Effector memory CD8-positive, alpha-beta T cell (primary cell): ENCODE data around the gene C1QL3.
A peak's percentile ranks its signal among the peaks of the same experiment; 100 is the strongest.

Source experiments
- ATAC-seq: fragments of 150-1000 bp; cut with Tn5 transposase; replicated peaks from 2 replicates; pipeline ENCODE4 v1.10.0; 2021; ENCODE audit warnings: mild to moderate bottlenecking, moderate library complexity
- DNase-seq, 3 experiments: peaks; one replicate each; pipeline ENCODE4 v3.0.0; 2021
- H3K27ac Mint-ChIP-seq, 2 donors: one replicate each; pipeline ENCODE4 v1.8.0; 2022; ENCODE audit warnings: mild to moderate bottlenecking in 2 of 2, mixed read lengths in 2 of 2, moderate library complexity in 2 of 2
- H3K27me3 Mint-ChIP-seq, 2 donors: one replicate each; pipeline ENCODE4 v1.8.0; 2022; ENCODE audit warnings: mixed read lengths in 2 of 2
- H3K36me3 Mint-ChIP-seq: one replicate; pipeline ENCODE4 v1.8.0; 2022; ENCODE audit warnings: mild to moderate bottlenecking, moderate library complexity, mixed read lengths; ENCODE audit not compliant: insufficient read depth
- H3K4me1 Mint-ChIP-seq, 2 donors: one replicate each; pipeline ENCODE4 v1.8.0; 2022; ENCODE audit warnings: low read depth in 2 of 2, mixed read lengths in 2 of 2
- H3K4me3 Mint-ChIP-seq, 2 donors: one replicate each; pipeline ENCODE4 v1.8.0; 2022; ENCODE audit warnings: mild to moderate bottlenecking in 2 of 2, mixed read lengths in 2 of 2, moderate library complexity in 2 of 2
- H3K9me3 Mint-ChIP-seq, 2 donors: one replicate each; pipeline ENCODE4 v1.8.0; 2022; ENCODE audit warnings: mixed read lengths in 2 of 2

Gene C1QL3

DNA sequence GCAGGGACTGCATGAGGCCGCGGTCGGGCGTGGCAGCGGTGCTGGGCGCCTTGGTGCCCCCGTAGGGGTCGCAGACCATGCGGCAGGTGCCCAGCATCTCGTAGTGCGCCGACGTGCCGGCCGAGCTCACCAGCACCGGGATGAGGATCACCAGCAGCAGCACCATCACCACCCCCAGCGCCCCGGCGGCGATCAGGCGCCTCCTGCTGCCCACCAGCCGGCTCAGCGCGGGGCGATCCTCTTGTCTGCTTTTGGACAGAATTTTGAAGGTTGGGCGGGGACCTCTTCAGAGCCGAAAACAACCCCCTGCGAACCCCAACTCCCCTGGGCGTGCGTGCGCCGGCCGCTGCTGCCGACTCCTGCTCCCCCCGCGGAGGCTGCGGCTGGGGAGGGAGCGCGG is 779 bp downstream of the C1QL3 start:
- H3K36me3 Mint-ChIP-seq: peaks cover 2% of the 10 kb centered on the region
- no peak for DNase-seq
- H3K4me1 Mint-ChIP-seq: peaks cover 5 to 9% of the 10 kb centered on the region in 2 donors
- H3K27me3 Mint-ChIP-seq: peaks cover 51 to 54% of the 10 kb centered on the region in 2 donors
- peak overlapping the region; percentile 83 to 88 for H3K4me3 Mint-ChIP-seq
- no peak overlapping the region for H3K27ac Mint-ChIP-seq
- peak; percentile 42 for ATAC-seq
- no peaks in the 10 kb centered on the region for H3K9me3 Mint-ChIP-seq

DNA sequence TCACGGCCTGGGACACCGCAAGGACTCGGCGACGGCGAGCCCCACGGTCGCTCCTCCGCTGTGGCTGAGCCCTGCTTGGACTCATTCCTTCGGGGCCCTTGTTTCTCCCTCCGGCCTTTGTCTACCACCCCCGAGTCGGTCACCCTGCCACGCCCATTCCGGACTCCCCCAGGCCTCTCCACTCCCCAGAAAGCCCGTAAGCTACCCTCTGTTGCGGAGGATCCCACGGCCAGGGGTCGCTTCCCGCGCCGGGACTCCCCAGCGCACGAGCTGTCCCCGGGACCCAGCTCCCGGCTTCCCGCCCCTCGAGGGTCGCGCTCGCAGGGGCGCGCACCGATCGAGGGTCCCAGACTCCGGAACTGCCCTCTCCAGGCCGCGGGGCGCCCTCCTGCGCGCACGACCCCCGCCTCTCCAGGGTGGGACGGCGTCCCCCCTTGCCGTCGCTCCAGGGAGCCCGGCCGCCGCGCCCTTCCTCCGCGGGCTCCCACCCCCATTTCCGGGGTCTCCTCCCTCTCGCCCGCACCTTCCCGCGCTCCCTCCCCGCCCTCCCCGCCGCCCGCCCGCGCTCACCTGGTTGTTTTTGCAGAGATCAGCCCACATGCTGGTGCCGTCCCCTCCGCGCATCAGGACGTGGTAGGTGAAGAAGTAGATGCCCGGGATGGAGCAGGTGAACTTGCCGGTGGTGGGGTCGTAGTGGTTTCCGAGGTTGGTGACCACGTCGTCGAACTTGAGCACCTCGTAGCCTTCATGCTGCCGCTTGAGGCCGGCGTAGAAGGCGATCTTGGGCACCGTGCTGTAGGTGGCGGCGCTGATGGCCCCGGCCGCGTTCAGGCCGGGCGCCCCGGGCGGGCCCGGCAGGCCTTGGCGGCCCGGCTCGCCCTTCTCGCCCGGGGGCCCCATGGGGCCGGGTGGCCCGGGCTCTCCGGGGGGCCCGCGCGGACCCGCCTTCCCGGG is 1.5 kb downstream of the C1QL3 start:
- H3K4me1 Mint-ChIP-seq: peaks cover 5 to 9% of the 10 kb centered on the region in 2 donors
- H3K27me3 Mint-ChIP-seq: peaks cover 49 to 51% of the 10 kb centered on the region in 2 donors
- ATAC-seq (peak; percentile 22), DNase-seq (no peak)
- H3K27ac Mint-ChIP-seq: no peak overlapping the region
- no peaks in the 10 kb centered on the region for H3K9me3 Mint-ChIP-seq
- peak overlapping the region; percentile 66 to 74 for H3K4me3 Mint-ChIP-seq
- peaks cover 2% of the 10 kb centered on the region for H3K36me3 Mint-ChIP-seq

DNA sequence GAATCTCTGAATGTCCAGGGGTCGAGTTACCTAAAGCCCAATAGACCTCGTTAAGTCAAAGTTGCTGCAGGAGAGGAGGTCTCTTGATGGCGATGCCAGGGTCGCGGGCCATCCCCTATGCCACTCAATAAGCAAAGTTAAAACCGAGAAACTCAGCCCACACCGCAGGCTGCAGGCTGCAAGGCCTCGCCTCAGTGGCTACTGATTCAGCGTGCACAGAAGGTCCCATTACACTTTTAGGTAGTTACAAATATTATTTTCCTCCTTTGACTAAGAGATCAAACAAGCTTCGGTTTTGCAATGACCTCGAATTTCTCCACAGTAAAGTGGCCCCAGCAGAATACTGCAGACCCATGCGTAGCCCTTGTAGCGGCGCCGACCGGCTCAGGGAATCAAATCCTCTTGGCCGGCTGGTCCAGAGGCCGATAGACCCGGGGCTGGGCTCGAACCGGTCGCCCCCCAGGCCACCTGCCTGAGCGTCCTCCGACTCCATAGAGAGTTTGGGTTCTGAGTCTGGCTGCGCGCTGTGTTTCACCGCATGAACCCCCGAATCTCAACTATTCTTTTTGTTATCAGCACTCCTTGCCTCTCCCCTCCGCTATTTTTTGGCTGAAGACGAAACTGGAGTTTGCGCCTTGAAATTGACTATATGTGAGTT is 2.3 kb downstream of the C1QL3 start:
- no peak overlapping the region for H3K27ac Mint-ChIP-seq
- no peak for ATAC-seq
- peaks cover 5 to 9% of the 10 kb centered on the region in 2 donors for H3K4me1 Mint-ChIP-seq
- DNase-seq: no peak
- peaks cover 42 to 44% of the 10 kb centered on the region in 2 donors for H3K27me3 Mint-ChIP-seq
- H3K4me3 Mint-ChIP-seq: peak overlapping the region; percentile 66 to 74
- H3K9me3 Mint-ChIP-seq: no peaks in the 10 kb centered on the region
- peaks cover 2% of the 10 kb centered on the region for H3K36me3 Mint-ChIP-seq

DNA sequence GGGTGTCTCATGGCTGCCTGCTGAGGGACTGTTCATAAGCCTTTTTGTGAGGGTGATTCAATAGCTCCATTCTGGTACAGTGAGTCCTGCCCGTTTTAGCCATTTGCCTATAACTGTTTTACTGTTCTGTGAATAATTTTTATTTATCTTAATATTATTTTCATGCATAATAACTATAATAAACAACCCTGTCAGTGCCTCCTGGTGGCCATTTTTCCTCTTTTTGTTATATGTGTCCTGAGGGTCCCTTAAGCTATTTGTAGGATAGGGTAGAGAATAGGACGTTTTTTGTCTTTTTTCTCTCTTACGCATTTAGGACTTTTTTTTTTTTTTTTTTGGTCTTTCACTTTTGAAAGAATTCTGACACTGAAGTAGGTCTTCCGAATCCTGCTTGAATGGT is 2.9 kb downstream of the C1QL3 start:
- H3K36me3 Mint-ChIP-seq: peaks cover 2% of the 10 kb centered on the region
- peaks cover 36 to 38% of the 10 kb centered on the region in 2 donors for H3K27me3 Mint-ChIP-seq
- no peak for ATAC-seq
- no peak for DNase-seq
- H3K4me3 Mint-ChIP-seq: peak overlapping the region; percentile 66 to 74
- no peak overlapping the region for H3K27ac Mint-ChIP-seq
- peaks cover 5 to 9% of the 10 kb centered on the region in 2 donors for H3K4me1 Mint-ChIP-seq
- H3K9me3 Mint-ChIP-seq: no peaks in the 10 kb centered on the region

DNA sequence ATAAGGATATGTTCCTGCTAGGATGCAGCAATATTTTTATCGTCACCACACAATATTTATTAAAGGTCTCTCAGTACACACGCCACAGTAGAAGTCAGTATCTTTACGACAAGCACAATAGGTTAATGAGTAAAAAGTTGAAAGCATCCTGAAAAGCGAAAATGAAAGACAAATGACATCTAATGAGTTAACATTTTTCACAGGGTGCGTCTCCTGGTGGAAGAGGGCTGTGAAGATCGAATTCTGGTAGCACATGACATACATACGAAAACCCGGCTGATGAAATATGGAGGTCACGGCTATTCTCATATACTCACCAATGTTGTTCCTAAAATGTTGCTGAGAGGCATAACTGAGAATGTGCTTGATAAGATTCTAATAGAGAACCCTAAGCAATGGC is 10.8 kb downstream of the C1QL3 start:
- Mint-ChIP-seq H3K4me1 (no peaks in the 10 kb centered on the region), H3K36me3 (peaks cover 7% of the 10 kb centered on the region), H3K27ac (no peak overlapping the region), H3K4me3 (no peak overlapping the region), H3K27me3 (no peaks in the 10 kb centered on the region), H3K9me3 (no peaks in the 10 kb centered on the region)
- DNase-seq (no peak), ATAC-seq (no peak)

DNA sequence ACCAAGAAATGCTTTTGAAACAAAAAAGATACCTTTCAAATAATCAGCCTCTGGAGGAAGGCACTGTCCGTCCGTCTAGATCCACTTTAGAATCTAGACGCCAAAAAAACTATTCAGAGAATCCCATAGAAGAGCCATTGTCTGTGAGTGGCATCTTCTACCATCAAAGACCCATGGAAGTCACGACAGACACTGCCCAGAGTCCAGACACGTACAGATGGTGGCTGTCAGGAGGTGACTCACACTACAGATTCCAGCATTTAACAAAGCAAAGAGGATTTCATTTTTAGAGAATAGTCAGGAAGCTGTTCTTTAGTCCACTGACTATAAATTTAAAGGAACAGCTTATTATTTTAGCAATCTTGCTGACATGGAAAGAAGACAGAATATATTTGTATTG is 11.7 kb downstream of the C1QL3 start:
- H3K9me3 Mint-ChIP-seq: no peaks in the 10 kb centered on the region
- no peaks in the 10 kb centered on the region for H3K27me3 Mint-ChIP-seq
- DNase-seq: no peak
- no peak for ATAC-seq
- H3K4me1 Mint-ChIP-seq: no peaks in the 10 kb centered on the region
- H3K27ac Mint-ChIP-seq: no peak overlapping the region
- no peak overlapping the region for H3K4me3 Mint-ChIP-seq
- peaks cover 7% of the 10 kb centered on the region for H3K36me3 Mint-ChIP-seq

DNA sequence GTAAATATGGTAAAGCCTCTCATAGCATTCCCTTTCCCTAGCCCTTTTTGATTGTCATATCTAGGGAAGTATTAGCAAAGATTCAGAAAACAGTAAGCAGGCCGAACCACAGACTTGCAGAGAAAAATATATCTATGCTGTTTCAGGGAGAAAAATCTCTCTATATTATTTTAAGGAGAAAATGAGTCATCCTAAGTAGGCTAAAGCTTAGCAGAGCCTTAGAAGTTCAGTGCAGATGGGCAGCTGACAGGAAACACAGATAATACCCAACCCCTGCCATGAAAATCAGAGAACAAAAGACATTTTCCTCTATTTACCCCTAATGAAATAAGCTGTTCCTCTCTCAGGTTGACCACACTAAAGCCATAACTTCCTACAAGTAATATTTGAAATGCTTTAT is 16.5 kb downstream of the C1QL3 start:
- H3K27me3 Mint-ChIP-seq: no peaks in the 10 kb centered on the region
- ATAC-seq (no peak), DNase-seq (no peak)
- H3K4me3 Mint-ChIP-seq: no peak overlapping the region
- H3K4me1 Mint-ChIP-seq: no peaks in the 10 kb centered on the region
- H3K27ac Mint-ChIP-seq: no peak overlapping the region
- H3K36me3 Mint-ChIP-seq: peaks cover 7% of the 10 kb centered on the region
- H3K9me3 Mint-ChIP-seq: no peaks in the 10 kb centered on the region

DNA sequence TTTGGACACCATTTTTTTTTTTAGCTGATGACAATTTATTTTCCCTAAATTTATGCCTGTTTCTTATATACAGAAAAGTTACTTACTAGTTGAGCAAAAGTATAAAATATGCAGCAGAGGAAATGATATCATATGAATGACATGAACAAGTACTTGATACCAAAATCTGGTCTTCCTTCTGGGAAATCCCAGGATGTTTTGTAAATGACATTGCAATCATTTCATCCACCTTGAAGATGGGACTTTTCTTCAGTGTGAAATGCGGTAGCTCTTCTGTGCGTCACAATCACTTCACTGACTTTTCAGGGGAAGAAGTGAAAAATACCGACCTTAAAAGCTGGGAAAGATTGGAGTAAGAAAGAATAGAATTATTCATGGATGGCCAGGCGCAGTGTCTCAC is 23.8 kb downstream of the C1QL3 start:
- no peaks in the 10 kb centered on the region for H3K27me3 Mint-ChIP-seq
- no peak overlapping the region for H3K4me3 Mint-ChIP-seq
- H3K27ac Mint-ChIP-seq: no peak overlapping the region
- H3K4me1 Mint-ChIP-seq: peaks cover 0 to 9% of the 10 kb centered on the region in 2 donors
- no peaks in the 10 kb centered on the region for H3K9me3 Mint-ChIP-seq
- DNase-seq: no peak
- peaks cover 6% of the 10 kb centered on the region for H3K36me3 Mint-ChIP-seq
- no peak for ATAC-seq

DNA sequence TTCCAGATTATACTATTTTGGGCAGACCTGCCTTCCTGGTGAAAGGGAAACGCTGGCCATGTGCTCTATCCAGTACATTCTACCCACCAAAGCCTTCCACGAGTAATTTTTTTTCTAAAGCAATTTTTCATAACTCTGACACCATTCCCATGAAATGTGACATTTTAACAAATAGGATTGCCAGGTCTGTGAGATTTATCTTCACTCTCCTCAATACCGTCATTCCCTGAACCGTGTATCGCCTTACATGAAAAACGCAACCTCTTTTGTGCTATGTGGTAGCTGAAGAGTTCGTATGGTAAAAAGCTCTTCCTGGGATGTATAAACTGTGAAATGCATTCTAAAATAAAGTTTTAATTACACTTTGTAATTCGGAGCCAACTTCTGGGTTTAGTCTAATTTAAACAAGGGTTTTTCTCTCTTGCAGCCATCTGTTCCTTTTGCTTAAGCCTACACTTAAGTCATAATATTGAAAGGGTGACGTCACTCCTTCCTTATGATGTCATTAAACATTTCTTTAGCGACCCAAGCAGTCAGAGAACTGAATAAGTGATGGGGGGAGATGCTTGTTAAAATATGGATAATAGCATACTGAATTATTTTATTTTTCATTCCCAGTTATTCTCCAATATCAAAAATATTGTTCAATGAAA is 27.7 kb downstream of the C1QL3 start:
- Mint-ChIP-seq H3K4me1 (peaks cover 0 to 13% of the 10 kb centered on the region in 2 donors), H3K27me3 (no peaks in the 10 kb centered on the region), H3K27ac (no peak overlapping the region), H3K9me3 (no peaks in the 10 kb centered on the region), H3K4me3 (no peak overlapping the region), H3K36me3 (peaks cover 9% of the 10 kb centered on the region)
- DNase-seq: no peak
- ATAC-seq: no peak

DNA sequence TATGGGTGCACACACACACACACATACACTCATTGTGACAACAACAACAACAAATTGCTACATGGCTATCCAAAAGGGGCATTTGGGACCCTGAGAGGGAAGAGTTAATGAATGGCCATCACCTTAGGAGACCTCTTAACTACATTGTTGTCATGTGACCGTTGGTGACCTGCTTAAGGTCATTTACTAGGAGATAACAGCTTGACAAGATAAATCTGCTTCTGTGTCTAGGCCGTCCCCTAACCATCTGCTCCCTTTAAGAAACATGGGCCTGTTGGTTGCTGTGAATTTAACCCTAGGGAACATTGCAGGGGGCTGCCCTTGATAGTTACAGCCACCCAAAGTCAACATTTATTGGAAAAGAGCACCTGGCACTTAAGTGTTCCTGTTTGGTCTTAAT is 29.7 kb downstream of the C1QL3 start:
- Mint-ChIP-seq H3K36me3 (peaks cover 7% of the 10 kb centered on the region), H3K27me3 (no peaks in the 10 kb centered on the region), H3K4me3 (no peak overlapping the region), H3K9me3 (no peaks in the 10 kb centered on the region), H3K27ac (no peak overlapping the region), H3K4me1 (peaks cover 0 to 12% of the 10 kb centered on the region in 2 donors)
- no peak for ATAC-seq
- no peak for DNase-seq

DNA sequence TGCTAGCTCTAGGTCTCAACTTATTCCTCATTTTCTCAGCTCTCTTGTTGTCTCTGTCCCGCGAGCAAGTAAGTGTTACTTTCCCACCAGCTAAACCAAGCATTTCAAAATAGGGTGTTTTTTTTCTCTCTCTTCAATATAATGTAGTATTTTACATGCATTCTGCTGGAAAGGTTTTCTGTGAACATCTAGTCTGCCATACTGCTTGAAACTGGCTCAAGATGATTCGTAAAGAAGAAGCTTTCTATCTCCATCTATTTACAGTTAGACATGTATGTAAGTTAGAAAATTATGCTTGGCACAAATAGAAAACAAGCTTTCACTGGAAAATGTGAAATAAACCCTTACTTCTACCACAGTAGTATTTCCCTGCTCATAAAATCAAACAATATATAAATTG is 31.2 kb downstream of the C1QL3 start:
- Mint-ChIP-seq H3K27ac (no peak overlapping the region), H3K36me3 (peaks cover 7% of the 10 kb centered on the region), H3K9me3 (no peaks in the 10 kb centered on the region), H3K4me3 (no peak overlapping the region), H3K4me1 (peaks cover 0 to 8% of the 10 kb centered on the region in 2 donors), H3K27me3 (no peaks in the 10 kb centered on the region)
- ATAC-seq: no peak
- no peak for DNase-seq

DNA sequence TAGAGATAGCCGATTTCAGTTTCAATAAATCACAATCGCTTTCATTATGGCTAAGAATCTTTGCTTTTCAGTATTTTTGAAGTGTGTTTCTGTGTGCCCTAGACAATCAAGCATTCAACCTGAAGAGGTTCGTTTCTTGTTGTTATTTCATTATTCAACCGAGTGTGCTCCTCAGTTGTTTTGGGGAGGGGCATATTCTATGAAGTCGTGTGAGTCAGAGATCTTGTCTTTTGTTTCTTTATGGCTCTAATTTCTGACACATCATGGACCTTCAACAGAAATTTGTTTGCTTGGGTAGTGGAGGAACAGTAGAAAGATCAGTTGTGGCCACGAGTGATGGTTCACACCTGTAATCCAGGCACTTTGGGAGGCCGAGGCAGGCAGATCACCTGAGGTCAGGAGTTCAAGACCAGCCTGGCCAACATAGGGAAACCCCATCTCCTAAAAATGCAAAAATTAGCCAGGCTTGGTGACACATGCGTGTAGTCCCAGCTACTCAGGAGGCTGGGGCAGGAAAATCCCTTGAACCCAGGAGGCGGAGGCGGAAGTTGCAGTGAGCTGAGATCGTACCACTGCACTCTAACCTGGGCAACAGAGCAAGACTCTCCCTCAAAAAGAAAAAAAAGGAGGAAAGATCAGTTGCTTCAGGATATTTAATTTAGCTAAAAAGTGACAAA is 38.3 kb downstream of the C1QL3 start:
- Mint-ChIP-seq H3K27me3 (no peaks in the 10 kb centered on the region), H3K4me1 (peaks cover 5 to 13% of the 10 kb centered on the region in 2 donors), H3K4me3 (no peak overlapping the region), H3K9me3 (no peaks in the 10 kb centered on the region), H3K36me3 (no peaks in the 10 kb centered on the region), H3K27ac (peak overlapping the region in 1 of 2 donors; percentile 66)
- ATAC-seq (no peak), DNase-seq (no peak)

DNA sequence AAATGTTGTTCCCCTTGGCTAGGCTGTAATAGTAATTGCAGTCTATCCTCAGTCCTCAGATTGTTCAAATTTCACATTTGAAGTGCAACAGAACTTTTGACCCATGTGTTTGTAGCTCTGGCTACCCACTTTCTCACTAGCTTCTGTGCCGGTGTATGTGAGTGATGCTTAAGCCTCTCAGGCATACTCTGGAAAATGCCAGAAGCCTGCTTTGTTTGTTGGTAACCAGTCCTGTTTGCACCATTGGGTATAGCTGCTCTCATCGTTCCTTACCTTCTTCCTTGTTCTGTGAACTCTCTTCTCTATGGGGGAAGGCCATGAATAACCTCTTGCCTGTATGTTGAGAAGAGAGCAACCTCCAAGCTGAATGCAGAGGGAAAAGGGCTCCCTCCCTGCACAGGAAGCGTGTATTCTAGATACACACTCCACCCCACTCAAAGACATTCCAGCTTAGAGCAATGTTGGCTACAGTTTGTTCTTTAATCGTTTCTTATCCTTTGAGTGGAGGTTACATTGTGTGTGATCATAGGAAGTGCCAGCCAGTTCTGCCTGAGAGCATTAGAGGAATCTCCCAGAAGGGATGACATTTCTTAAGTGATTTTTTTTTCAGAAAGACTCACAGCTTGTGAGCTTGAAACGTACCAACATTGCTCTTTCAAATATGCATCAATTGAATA is 40.5 kb downstream of the C1QL3 start:
- Mint-ChIP-seq H3K9me3 (no peaks in the 10 kb centered on the region), H3K27ac (no peak overlapping the region), H3K36me3 (no peaks in the 10 kb centered on the region), H3K27me3 (no peaks in the 10 kb centered on the region), H3K4me3 (no peak overlapping the region), H3K4me1 (peaks cover 5 to 9% of the 10 kb centered on the region in 2 donors)
- ATAC-seq: no peak
- no peak for DNase-seq
